Neural cell (in vitro differentiated cells): ENCODE measurements around the gene RGS6.

Experiments used
- EZH2 ChIP-seq: fragments of 200-600, 300-800 bp; shearing (Covaris generic), sonication (generic); IDR thresholded peaks from 2 replicates; pipeline ENCODE4 v1.6.1; 2014; ENCODE audit warnings: antibody characterized with exemption, low read length, borderline replicate concordance, mild to moderate bottlenecking; ENCODE audit not compliant: insufficient read depth, poor library complexity, severe bottlenecking
- POLR2AphosphoS5 ChIP-seq: IDR thresholded peaks from 2 replicates; pipeline ENCODE4 v1.6.1; 2012
- RAD21 ChIP-seq: fragments of 450-650 bp; conservative IDR thresholded peaks from 2 replicates; pipeline ENCODE4 v1.6.1; 2014; ENCODE audit warnings: antibody characterized with exemption, mild to moderate bottlenecking, moderate library complexity
- SMC3 ChIP-seq: fragments of 450-650 bp; conservative IDR thresholded peaks from 2 replicates; pipeline ENCODE4 v1.6.1; 2014; ENCODE audit warnings: antibody characterized with exemption, mild to moderate bottlenecking, moderate library complexity; ENCODE audit not compliant: poor library complexity
- TAF1 ChIP-seq: IDR thresholded peaks from 2 replicates; pipeline ENCODE4 v1.6.1; 2012; ENCODE audit warnings: low read depth
- TF ChIP-seq, protein P1 (sequence below): fragments of 450-650 bp; IDR thresholded peaks from 2 replicates; pipeline ENCODE4 v1.5.1; 2014; ENCODE audit warnings: antibody characterized with exemption, mild to moderate bottlenecking, moderate library complexity; ENCODE audit not compliant: poor library complexity, severe bottlenecking
- TF ChIP-seq, protein P2 (sequence below): IDR thresholded peaks from 2 replicates; pipeline ENCODE4 v1.6.1; 2012; ENCODE audit warnings: borderline replicate concordance

DNA sequence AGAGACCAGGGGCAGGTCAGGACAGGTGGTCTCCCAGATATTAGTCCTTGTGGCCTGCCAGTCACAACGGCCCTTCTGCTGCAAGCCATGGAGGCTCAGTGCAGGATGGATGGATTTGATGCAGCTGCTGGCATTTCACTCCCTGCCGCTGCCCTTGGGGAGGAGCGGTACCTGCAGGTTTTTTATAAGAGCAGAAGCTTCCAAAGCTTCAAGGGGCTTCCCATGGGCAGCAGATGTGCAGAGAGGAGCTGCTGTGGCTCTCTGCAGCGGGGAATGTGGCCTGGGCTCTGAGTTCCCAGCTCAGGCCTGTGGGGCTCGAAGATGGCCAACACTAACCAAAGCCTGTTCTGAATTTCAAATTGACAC lies 582.4 kb downstream of the RGS6 start:
- TF ChIP-seq, protein P1, sequence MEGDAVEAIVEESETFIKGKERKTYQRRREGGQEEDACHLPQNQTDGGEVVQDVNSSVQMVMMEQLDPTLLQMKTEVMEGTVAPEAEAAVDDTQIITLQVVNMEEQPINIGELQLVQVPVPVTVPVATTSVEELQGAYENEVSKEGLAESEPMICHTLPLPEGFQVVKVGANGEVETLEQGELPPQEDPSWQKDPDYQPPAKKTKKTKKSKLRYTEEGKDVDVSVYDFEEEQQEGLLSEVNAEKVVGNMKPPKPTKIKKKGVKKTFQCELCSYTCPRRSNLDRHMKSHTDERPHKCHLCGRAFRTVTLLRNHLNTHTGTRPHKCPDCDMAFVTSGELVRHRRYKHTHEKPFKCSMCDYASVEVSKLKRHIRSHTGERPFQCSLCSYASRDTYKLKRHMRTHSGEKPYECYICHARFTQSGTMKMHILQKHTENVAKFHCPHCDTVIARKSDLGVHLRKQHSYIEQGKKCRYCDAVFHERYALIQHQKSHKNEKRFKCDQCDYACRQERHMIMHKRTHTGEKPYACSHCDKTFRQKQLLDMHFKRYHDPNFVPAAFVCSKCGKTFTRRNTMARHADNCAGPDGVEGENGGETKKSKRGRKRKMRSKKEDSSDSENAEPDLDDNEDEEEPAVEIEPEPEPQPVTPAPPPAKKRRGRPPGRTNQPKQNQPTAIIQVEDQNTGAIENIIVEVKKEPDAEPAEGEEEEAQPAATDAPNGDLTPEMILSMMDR, result no peak
- TF ChIP-seq TAF1 (no peak), POLR2AphosphoS5 (no peak), SMC3 (no peak), RAD21 (no peak), EZH2 (no peak)
- TF ChIP-seq, protein P2, sequence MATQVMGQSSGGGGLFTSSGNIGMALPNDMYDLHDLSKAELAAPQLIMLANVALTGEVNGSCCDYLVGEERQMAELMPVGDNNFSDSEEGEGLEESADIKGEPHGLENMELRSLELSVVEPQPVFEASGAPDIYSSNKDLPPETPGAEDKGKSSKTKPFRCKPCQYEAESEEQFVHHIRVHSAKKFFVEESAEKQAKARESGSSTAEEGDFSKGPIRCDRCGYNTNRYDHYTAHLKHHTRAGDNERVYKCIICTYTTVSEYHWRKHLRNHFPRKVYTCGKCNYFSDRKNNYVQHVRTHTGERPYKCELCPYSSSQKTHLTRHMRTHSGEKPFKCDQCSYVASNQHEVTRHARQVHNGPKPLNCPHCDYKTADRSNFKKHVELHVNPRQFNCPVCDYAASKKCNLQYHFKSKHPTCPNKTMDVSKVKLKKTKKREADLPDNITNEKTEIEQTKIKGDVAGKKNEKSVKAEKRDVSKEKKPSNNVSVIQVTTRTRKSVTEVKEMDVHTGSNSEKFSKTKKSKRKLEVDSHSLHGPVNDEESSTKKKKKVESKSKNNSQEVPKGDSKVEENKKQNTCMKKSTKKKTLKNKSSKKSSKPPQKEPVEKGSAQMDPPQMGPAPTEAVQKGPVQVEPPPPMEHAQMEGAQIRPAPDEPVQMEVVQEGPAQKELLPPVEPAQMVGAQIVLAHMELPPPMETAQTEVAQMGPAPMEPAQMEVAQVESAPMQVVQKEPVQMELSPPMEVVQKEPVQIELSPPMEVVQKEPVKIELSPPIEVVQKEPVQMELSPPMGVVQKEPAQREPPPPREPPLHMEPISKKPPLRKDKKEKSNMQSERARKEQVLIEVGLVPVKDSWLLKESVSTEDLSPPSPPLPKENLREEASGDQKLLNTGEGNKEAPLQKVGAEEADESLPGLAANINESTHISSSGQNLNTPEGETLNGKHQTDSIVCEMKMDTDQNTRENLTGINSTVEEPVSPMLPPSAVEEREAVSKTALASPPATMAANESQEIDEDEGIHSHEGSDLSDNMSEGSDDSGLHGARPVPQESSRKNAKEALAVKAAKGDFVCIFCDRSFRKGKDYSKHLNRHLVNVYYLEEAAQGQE, result no peak
